Transverse colon (tissue), 4 donors: ENCODE results near the gene YTHDC2.

Experiments
- CTCF ChIP-seq, 5 experiments: fragments of 200-600 bp in 3 of 5; fragments of 450-650 bp in 2 of 5; sonication (generic) in 3 of 5; IDR thresholded peaks; 1 replicate in 2 of 5; 2 replicates in 3 of 5; pipeline ENCODE4 v1.5.1; 2016 to 2017; ENCODE audit warnings: antibody characterized with exemption in 5 of 5, inconsistent platforms in 3 of 5, mild to moderate bottlenecking in 2 of 5, moderate library complexity in 1 of 5
- EP300 ChIP-seq: sonication (generic); formaldehyde crosslinking; IDR thresholded peaks from one replicate; pipeline ENCODE4 v1.6.1; 2017; ENCODE audit warnings: antibody characterized with exemption, low read depth
- POLR2A ChIP-seq: fragments of 450-650 bp; IDR thresholded peaks from one replicate; pipeline ENCODE4 v1.6.1; 2016; ENCODE audit warnings: antibody characterized with exemption, mild to moderate bottlenecking, moderate library complexity
- POLR2AphosphoS5 ChIP-seq, 3 donors: sonication (generic); formaldehyde crosslinking; IDR thresholded peaks; one replicate each; pipeline ENCODE4 v1.6.1; 2016; ENCODE audit warnings: antibody characterized with exemption in 3 of 3

DNA sequence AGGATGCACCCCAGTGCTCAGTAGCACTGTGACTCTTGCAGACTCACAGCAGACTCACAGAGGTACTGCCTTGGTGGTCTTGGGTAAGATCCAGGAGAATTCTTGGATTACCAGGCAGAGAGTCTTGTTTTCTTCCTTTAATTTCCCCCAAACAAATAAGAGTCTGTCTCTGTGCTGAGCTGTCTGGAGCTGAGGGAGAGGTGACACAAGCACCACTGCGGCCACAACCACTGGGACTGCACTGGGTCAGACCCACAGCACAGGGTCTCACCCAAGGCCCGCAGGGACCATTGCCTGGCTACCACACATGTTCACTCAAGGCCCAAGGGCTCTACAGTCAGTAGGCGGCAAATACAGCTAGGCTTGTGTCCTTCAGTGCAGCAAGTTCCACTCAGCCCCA is 11.4 kb upstream of the YTHDC2 start:
- no peak for TF ChIP-seq CTCF (IDR thresholded peaks at IDR 0.05)
- no peak for TF ChIP-seq POLR2A
- no peak for TF ChIP-seq POLR2AphosphoS5 (IDR thresholded peaks at IDR 0.05)
- no peak for TF ChIP-seq EP300
